WI38 (cell line): ENCODE results near the gene ATF3.

ENCODE experiments used
- H3K4me3 ChIP-seq: 2 replicates; pipeline ENCODE4 v1.5.1; 2011; ENCODE audit warnings: low read depth, mild to moderate bottlenecking, control low read depth, low read length
- TF ChIP-seq, protein P1 (sequence below): IDR thresholded peaks from 2 replicates; pipeline ENCODE4 v1.5.1; 2012; ENCODE audit warnings: low read depth, mild to moderate bottlenecking, control low read depth, low read length

Gene ATF3

GRCh38 chr1:212664409-212665199 is 56.0 kb downstream of the ATF3 start:
- no peak overlapping the region for H3K4me3 ChIP-seq

GRCh38 chr1:212665241-212666115 is 56.9 kb downstream of the ATF3 start:
- peak overlapping the region; percentile 71 for H3K4me3 ChIP-seq
- TF ChIP-seq, protein P1, sequence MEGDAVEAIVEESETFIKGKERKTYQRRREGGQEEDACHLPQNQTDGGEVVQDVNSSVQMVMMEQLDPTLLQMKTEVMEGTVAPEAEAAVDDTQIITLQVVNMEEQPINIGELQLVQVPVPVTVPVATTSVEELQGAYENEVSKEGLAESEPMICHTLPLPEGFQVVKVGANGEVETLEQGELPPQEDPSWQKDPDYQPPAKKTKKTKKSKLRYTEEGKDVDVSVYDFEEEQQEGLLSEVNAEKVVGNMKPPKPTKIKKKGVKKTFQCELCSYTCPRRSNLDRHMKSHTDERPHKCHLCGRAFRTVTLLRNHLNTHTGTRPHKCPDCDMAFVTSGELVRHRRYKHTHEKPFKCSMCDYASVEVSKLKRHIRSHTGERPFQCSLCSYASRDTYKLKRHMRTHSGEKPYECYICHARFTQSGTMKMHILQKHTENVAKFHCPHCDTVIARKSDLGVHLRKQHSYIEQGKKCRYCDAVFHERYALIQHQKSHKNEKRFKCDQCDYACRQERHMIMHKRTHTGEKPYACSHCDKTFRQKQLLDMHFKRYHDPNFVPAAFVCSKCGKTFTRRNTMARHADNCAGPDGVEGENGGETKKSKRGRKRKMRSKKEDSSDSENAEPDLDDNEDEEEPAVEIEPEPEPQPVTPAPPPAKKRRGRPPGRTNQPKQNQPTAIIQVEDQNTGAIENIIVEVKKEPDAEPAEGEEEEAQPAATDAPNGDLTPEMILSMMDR, result peak; percentile 86

More at GRCh38 chr1:212664409-212665199, 56.0 kb downstream of the ATF3 start:
- TF ChIP-seq, protein P1, result no peak

DNA sequence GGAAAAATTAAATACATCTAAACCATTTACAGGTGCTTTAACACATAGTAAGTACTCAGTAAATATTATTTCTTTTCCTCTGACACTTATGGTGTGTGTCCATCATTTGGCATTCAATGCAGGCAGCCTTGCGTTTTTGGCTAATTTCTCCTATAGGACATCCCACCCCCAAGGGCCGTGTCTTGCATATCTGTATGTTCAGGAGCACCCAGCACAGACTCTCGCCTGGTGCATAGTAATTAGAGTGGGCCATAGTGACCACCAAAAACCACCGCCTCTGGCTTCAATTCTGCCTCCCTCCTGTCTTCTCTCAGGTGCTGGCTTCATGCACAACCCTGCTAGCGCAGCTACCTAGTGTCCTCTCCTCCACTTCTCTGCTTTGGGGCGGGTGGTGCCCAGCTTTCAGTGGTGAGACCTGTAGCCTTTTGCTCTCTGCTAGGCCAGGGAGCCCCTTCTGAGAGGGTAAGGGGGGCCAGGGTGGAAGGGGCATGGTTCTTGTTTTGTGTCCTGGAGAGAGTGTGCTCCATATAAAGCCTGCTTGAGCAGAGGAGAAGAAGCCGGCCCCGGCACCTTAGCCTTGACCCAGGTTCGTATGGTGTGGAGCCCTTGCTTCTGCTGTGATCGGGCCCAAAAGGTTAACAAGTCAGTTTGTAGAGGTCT is 57.7 kb downstream of the ATF3 start:
- TF ChIP-seq, protein P1, result no peak
- no peak overlapping the region for H3K4me3 ChIP-seq

- TF ChIP-seq, protein P1, result no peak
- peak overlapping the region; percentile 42 for H3K4me3 ChIP-seq
Measured at GRCh38 chr1:212667223-212668139, 58.9 kb downstream of the ATF3 start.

DNA sequence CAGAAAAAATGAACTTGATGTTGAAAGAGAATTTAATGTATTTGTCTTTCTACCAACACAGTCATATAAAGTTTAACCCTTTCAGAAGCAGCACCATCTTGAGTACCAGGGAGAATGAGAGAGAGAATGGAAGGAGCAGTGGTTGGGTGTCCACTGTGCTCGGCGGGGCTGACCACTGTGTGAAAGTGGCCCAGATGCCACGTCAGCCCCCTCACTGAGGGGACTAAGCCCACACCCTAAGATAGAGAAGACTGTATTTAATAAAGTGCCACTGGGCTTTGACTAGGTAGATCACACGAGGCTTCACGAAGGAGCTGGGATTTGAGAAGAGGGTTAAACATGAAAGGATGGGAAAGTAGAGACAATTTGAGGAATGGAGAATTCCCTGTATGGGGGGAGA is 59.9 kb downstream of the ATF3 start:
- H3K4me3 ChIP-seq, result peak overlapping the region; percentile 42
- TF ChIP-seq, protein P1, result no peak

GRCh38 chr1:212669102-212669501 is 60.5 kb downstream of the ATF3 start:
- no peak overlapping the region for H3K4me3 ChIP-seq
- TF ChIP-seq, protein P1, result no peak
